OCI-LY7 (cell line): ENCODE data around the gene PSMA3. TPM values are rescaled to one million over a fixed set of nuclear protein-coding genes. Genes with fewer than 3 reads are reported as not detected.

ENCODE experiments used
- BruUV-seq: library from RNA; stranded (reverse); fragments of 400-500 nt; replicated peaks from 2 replicates; lab custom pipeline; 2021; lab: Mats Ljungman, UMichigan
- CTCF ChIA-PET: fragments of 300-600 bp; sonication (Branson Sonifier 250); formaldehyde crosslinking; loops from one replicate; lab custom pipeline; 2022; ENCODE audit warnings: antibody characterized with exemption; ENCODE audit not compliant: unreplicated experiment; lab: Charles Lee
- POLR2A ChIA-PET: fragments of 300-600 bp; sonication (Branson Sonifier 250); formaldehyde crosslinking; loops from one replicate; lab custom pipeline; 2022; ENCODE audit warnings: antibody characterized with exemption; lab: Charles Lee
- DNase-seq: peaks from one replicate; pipeline ENCODE4 v3.0.0-alpha.2; 2015; ENCODE audit warnings: low spot score
- H2AFZ ChIP-seq: fragments of 200-600 bp; sonication (generic), shearing (Covaris generic); 2 replicates; pipeline ENCODE4 v1.6.1; 2014; ENCODE audit warnings: mild to moderate bottlenecking, antibody characterized with exemption, low read length, moderate library complexity
- H3K27ac ChIP-seq: fragments of 200-600 bp; sonication (generic); 2 replicates; pipeline ENCODE4 v1.5.1; 2014; ENCODE audit warnings: mixed run types, low read depth, mild to moderate bottlenecking, moderate library complexity, low read length, inconsistent platforms; ENCODE audit not compliant: poor library complexity, severe bottlenecking
- H3K36me3 ChIP-seq: fragments of 200-600 bp; sonication (generic); 2 replicates; pipeline ENCODE4 v1.6.1; 2014; ENCODE audit warnings: mild to moderate bottlenecking, antibody characterized with exemption, low read length, moderate library complexity, mixed read lengths; ENCODE audit not compliant: insufficient read depth
- H3K4me1 ChIP-seq: fragments of 200-600 bp; sonication (generic); 2 replicates; pipeline ENCODE4 v1.5.1; 2014; ENCODE audit warnings: mild to moderate bottlenecking, low read length; ENCODE audit not compliant: insufficient read depth, poor library complexity, severe bottlenecking
- H3K4me2 ChIP-seq: fragments of 200-600 bp; sonication (generic); 2 replicates; pipeline ENCODE4 v1.6.1; 2014; ENCODE audit warnings: mild to moderate bottlenecking, low read length
- H3K4me3 ChIP-seq: fragments of 200-600 bp; sonication (generic); 2 replicates; pipeline ENCODE4 v1.5.1; 2014; ENCODE audit warnings: mild to moderate bottlenecking, low read depth, low read length; ENCODE audit not compliant: poor library complexity, severe bottlenecking
- H3K79me2 ChIP-seq: fragments of 200-600 bp; sonication (generic); 2 replicates; pipeline ENCODE4 v1.6.1; 2016; ENCODE audit warnings: low read depth, mild to moderate bottlenecking, low read length, moderate library complexity, mixed read lengths; ENCODE audit not compliant: insufficient read depth
- H3K9me2 ChIP-seq: fragments of 200-600 bp; sonication (generic); 2 replicates; pipeline ENCODE4 v1.6.1; 2016; ENCODE audit warnings: mild to moderate bottlenecking, low read length, mixed read lengths; ENCODE audit not compliant: insufficient read depth
- H3K9me3 ChIP-seq: fragments of 200-600 bp; sonication (generic); 2 replicates; pipeline ENCODE4 v1.6.1; 2014; ENCODE audit warnings: mild to moderate bottlenecking, mixed run types, low read length, mixed read lengths
- H4K20me1 ChIP-seq: fragments of 200-600 bp; sonication (generic); 2 replicates; pipeline ENCODE4 v1.6.1; 2014; ENCODE audit warnings: mild to moderate bottlenecking, antibody characterized with exemption, low read length, moderate library complexity, mixed read lengths; ENCODE audit not compliant: insufficient read depth
- EZH2phosphoT487 ChIP-seq: fragments of 200-600 bp; sonication (generic); IDR thresholded peaks from 2 replicates; pipeline ENCODE4 v1.6.1; 2018; ENCODE audit warnings: low read depth, borderline replicate concordance, mild to moderate bottlenecking, mixed run types, antibody characterized with exemption, low read length, moderate library complexity, mixed read lengths
- intact Hi-C: fragments of 100-400 bp; cut with micrococcal nuclease; formaldehyde crosslinking; loops from one replicate; pipeline ENCODE4 v1.10.0; 2022; ENCODE audit not compliant: unreplicated experiment
- total RNA-seq, 2 experiments: library from RNA; depleted of rRNA in 1 of 2; stranded (reverse); fragments of >200 nt in 1 of 2; shearing (Covaris generic) in 1 of 2; gene quantifications; 2 replicates each; pipeline ENCODE4 v1.2.3, GENCODE V29; 2014 to 2022
- TF ChIP-seq, protein P1 (sequence below): fragments of 200-600 bp; sonication (generic); conservative IDR thresholded peaks from 2 replicates; pipeline ENCODE4 v1.5.1; 2014; ENCODE audit warnings: mild to moderate bottlenecking, antibody characterized with exemption, low read length, moderate library complexity, mixed read lengths

PSMA3 gene
- total RNA-seq, 2 experiments from 2014 or later: 88.9 to 206 TPM

DNA sequence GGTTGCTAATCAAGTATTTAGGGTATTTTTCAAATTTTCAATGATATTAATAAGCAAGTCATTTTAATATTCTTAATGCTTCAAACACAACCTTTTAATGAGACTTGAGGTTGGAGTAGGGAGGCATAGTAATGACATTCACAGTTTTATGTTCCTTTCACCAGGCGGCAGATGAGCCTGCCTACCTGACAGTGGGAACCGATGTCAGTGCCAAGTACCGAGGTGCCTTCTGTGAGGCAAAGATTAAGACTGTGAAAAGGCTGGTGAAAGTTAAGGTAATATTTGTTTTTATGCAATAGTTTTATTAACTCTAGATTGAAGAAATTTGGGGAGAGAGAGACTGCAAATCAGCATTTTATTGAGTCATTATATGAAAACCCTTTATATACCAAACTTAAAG lies 56.8 kb downstream of the PSMA3 start:
- Histone ChIP-seq H3K27ac (no peak overlapping the region), H3K9me2 (no peaks in the 10 kb centered on the region), H3K36me3 (peaks cover 56% of the 10 kb centered on the region), H2AFZ (no peak overlapping the region), H3K4me3 (no peak overlapping the region), H3K4me2 (no peak overlapping the region), H3K9me3 (no peaks in the 10 kb centered on the region), H3K79me2 (peaks cover 57% of the 10 kb centered on the region), H4K20me1 (peaks cover 13% of the 10 kb centered on the region; the same call in 1 of the 2 replicates), H3K4me1 (peaks cover 13% of the 10 kb centered on the region)
- no peak for DNase-seq
- ChIA-PET POLR2A (interaction anchor here (1.1 kb wide), 1 partner anchor 47 kb away, joined by 3 read pairs; no protein-coding TSS in a partner anchor), CTCF (no interaction called here)
- intact Hi-C loops: no loop called here
- no TSS peak for BruUV-seq
- TF ChIP-seq, protein P1, sequence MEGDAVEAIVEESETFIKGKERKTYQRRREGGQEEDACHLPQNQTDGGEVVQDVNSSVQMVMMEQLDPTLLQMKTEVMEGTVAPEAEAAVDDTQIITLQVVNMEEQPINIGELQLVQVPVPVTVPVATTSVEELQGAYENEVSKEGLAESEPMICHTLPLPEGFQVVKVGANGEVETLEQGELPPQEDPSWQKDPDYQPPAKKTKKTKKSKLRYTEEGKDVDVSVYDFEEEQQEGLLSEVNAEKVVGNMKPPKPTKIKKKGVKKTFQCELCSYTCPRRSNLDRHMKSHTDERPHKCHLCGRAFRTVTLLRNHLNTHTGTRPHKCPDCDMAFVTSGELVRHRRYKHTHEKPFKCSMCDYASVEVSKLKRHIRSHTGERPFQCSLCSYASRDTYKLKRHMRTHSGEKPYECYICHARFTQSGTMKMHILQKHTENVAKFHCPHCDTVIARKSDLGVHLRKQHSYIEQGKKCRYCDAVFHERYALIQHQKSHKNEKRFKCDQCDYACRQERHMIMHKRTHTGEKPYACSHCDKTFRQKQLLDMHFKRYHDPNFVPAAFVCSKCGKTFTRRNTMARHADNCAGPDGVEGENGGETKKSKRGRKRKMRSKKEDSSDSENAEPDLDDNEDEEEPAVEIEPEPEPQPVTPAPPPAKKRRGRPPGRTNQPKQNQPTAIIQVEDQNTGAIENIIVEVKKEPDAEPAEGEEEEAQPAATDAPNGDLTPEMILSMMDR: no peak
- TF ChIP-seq EZH2phosphoT487: no peak

DNA sequence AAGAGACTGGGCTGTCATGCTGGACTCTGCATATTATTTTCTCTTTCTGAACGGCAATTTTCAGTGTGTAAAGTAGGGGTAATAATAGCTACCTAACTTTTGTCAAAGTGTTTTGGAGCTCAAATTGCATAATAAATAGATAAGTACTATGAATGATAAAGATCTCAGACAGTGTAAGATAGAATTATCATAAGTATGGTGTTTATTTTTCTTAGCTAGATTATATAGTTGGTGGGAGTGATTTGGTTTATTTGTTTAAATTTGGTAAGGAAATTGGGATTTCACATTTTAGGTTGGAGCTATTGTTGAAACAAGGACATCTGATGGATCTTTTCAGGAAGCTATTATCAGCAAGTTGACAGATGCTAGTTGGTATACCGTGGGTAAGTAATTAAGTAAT lies 61.1 kb downstream of the PSMA3 start:
- H3K79me2 ChIP-seq: peaks cover 28% of the 10 kb centered on the region; the same call in 1 of the 2 replicates
- TF ChIP-seq EZH2phosphoT487: no peak
- TF ChIP-seq, protein P1: no peak
- no peaks in the 10 kb centered on the region for H3K9me2 ChIP-seq
- POLR2A ChIA-PET: interaction anchor here (0.5 to 0.9 kb wide), 6 partner anchors 8 to 25 kb away, joined by 3 to 4 read pairs (median 3); no protein-coding TSS in a partner anchor
- no peak overlapping the region for H3K4me2 ChIP-seq
- H4K20me1 ChIP-seq: no peaks in the 10 kb centered on the region; the same call in 1 of the 2 replicates
- no peak overlapping the region for H2AFZ ChIP-seq
- CTCF ChIA-PET: no interaction called here
- intact Hi-C loops: no loop called here
- peaks cover 95% of the 10 kb centered on the region for H3K36me3 ChIP-seq
- H3K9me3 ChIP-seq: no peaks in the 10 kb centered on the region
- peaks cover 4% of the 10 kb centered on the region for H3K4me1 ChIP-seq
- no TSS peak for BruUV-seq
- H3K27ac ChIP-seq: no peak overlapping the region
- DNase-seq: no peak
- no peak overlapping the region for H3K4me3 ChIP-seq

DNA sequence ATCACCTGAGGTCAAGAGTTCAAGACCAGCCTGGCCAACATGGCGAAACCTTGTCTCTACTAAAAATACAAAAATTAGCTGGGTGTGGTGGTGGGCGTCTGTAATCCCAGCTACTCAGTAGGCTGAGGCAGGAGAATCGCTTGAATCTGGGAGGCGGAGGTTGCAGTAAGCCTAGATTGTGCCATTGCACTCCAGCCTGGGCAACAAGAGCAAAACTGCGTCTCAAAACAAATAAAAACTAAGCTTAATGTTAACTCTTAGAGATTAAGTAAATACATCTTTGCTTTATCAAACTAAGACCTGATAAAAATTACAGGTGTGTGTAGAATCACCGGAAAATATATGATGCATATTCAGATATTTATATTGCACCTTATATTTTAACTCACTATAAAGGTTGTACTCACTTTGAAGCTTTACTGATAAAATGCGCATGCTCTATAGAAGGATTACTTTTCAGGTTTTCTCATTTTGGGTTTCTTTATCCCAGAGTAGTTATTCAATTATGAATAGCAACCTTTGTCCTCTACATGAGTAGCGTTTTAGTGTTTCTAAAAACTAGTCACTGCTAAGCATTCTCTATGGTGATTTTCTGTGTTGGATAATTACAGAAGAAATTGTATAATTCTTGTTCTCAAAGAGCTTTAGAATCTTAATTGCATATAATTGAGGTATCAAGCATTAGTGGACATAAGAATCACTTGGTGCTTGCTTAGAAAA lies 63.1 kb downstream of the PSMA3 start:
- TF ChIP-seq, protein P1: no peak
- no peak for TF ChIP-seq EZH2phosphoT487
- POLR2A ChIA-PET: interaction anchor here (1.1 kb wide), 1 partner anchor 33 kb away, joined by 3 read pairs; no protein-coding TSS in a partner anchor
- no peaks in the 10 kb centered on the region for H3K4me1 ChIP-seq
- CTCF ChIA-PET: no interaction called here
- H4K20me1 ChIP-seq: no peaks in the 10 kb centered on the region
- H3K79me2 ChIP-seq: peaks cover 17% of the 10 kb centered on the region; the same call in 1 of the 2 replicates
- H3K27ac ChIP-seq: no peak overlapping the region
- no peak overlapping the region for H2AFZ ChIP-seq
- no peak overlapping the region for H3K4me3 ChIP-seq
- H3K36me3 ChIP-seq: peaks cover 92% of the 10 kb centered on the region
- H3K9me2 ChIP-seq: no peaks in the 10 kb centered on the region
- no peak overlapping the region for H3K4me2 ChIP-seq
- no TSS peak for BruUV-seq
- intact Hi-C loops: no loop called here
- H3K9me3 ChIP-seq: no peaks in the 10 kb centered on the region
- DNase-seq: no peak
